GM18870 (cell line): Measurements from ENCODE around the gene TPX2.
A peak's percentile ranks its signal among the peaks of the same experiment; 100 is the strongest.

Source experiments
- ATAC-seq: cut with Tn5 transposase; IDR thresholded peaks from one replicate; pipeline ENCODE4 v1.9.1; 2021; ENCODE audit warnings: moderate library complexity; ENCODE audit not compliant: unreplicated experiment

Gene TPX2, protein sequence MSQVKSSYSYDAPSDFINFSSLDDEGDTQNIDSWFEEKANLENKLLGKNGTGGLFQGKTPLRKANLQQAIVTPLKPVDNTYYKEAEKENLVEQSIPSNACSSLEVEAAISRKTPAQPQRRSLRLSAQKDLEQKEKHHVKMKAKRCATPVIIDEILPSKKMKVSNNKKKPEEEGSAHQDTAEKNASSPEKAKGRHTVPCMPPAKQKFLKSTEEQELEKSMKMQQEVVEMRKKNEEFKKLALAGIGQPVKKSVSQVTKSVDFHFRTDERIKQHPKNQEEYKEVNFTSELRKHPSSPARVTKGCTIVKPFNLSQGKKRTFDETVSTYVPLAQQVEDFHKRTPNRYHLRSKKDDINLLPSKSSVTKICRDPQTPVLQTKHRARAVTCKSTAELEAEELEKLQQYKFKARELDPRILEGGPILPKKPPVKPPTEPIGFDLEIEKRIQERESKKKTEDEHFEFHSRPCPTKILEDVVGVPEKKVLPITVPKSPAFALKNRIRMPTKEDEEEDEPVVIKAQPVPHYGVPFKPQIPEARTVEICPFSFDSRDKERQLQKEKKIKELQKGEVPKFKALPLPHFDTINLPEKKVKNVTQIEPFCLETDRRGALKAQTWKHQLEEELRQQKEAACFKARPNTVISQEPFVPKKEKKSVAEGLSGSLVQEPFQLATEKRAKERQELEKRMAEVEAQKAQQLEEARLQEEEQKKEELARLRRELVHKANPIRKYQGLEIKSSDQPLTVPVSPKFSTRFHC

DNA sequence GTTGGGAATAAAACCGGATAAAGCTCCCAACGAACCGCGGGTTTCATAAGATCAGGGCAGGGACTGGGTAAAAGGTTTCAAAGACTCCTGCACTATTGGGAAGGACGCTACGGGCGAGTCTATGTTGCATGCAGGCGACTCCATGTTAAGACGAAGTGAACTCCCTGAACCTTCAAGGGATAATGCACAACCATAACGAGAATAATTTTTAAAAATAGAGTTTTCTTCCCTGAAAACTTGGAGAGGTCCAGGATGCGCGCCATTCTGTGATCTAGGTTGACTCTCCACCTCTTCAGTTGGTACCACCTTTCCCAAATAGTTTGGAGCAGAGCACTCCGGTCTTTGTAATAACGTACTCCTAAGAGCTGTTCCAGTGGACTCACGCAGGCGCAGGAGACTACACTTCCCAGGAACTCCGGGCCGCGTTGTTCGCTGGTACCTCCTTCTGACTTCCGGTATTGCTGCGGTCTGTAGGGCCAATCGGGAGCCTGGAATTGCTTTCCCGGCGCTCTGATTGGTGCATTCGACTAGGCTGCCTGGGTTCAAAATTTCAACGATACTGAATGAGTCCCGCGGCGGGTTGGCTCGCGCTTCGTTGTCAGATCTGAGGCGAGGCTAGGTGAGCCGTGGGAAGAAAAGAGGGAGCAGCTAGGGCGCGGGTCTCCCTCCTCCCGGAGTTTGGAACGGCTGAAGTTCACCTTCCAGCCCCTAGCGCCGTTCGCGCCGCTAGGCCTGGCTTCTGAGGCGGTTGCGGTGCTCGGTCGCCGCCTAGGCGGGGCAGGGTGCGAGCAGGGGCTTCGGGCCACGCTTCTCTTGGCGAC, at the start of gene TPX2:
TPX2 (plus strand) TSS at position 562 of the 821 bp plus-strand sequence. CDS start 18,187 bp downstream, outside the sequence.
- peak; percentile 89 for ATAC-seq

DNA sequence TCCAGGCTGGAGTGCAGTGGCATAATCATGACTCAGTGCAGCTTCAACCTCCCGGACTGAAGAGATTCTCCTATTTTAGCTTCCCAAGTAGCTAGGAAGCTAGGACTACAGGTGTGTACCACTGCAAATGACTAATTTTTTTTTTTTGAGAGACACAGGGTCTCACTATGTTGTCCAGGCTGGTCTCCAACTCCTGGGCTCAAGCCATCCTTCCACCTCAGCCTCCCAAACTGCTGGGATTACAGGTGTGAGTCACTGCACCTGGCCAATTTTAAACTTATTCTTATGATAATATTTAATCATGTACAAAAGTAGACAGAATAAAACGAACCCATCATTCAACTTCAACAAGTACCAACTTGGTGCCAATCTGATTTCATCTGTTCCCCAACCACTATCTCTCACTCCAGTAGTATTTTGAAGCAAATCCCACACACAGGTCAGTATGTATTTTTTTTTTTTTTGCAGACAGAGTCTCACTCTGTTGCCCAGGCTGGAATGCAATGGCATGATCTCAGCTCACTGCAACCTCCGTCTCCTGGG, 48.9 kb upstream of the TPX2 start:
- ATAC-seq, result no peak

DNA sequence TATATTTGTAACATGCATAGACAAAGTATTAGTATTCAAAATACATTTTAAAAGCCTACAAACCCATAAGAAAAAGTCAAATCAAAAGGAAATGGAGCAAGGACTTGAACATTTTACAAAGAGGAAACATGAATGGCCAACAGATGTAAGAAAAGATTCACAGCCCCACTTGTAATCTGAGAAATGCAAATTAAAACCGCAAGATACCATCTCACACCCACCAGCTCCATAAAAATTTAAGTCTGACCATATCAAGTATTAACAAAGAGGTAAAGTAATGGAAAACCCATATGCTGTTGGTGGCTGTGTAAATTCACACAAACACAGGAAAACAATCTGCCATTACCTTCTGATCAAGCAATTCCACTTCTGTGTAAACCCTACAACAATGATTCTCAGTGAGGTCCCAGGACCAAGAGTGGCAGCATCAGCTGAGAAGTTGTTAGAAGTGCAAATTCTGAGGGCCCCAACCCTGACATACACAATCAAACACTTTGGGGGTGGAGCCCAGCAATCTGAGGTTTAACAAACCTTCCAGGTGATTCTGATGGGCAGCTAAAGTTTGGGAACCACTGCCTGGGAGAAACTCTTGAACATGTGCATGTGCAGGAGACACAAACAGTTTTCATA, 47.3 kb upstream of the TPX2 start:
- peak; percentile 51 for ATAC-seq

DNA sequence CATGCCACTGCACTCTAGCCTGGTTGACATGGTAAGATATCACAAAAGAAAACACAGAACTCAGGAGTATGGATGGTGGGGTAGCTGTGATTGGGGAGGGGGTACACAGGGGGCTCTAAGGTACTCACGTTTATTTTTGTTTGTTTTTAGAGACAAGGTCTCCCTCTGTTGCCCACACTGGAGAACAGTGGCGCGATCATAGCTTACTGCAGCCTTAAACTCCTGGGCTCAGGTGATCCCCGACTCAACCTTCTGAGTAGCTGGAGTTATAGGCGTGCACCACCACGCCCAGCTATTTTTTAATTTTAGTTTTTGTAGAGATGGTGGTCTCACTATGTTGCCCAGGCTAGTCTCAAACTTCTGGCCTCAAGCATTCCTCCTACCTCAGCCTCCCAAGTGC, 45.7 kb upstream of the TPX2 start:
- ATAC-seq, result no peak

DNA sequence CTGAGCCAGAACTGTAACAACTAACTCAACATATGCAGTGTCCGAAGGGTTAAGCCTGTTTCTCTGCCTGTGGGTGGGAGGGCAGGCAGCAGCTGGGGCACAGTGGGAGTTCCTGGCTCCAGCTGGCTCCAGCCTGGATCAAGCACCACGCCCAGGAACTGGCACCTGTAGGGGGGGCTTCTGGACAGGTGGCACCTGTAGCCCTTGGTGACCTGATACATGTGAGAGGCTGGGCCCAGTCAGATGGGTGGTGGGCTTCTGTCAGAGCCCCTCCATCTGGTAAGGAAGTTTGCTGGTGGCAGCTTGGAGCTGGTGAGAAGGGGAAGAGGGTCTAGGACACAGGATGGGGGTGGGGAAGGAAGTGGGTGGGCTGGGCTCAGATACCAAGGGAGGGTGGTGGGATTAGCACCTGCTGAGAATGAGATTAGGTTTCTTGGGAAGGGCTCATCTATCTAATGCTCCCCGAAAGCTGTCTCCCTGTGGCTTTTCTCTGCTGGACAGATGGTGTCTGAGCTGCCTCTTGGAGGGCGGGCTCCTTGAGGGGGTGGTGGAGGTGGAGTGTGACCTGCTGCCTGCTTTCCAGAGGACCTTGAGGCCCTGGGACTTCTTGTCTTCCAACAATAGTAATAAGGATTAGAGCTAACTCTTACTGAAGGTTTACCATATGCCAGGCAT, 45.0 kb upstream of the TPX2 start:
- ATAC-seq, result no peak

DNA sequence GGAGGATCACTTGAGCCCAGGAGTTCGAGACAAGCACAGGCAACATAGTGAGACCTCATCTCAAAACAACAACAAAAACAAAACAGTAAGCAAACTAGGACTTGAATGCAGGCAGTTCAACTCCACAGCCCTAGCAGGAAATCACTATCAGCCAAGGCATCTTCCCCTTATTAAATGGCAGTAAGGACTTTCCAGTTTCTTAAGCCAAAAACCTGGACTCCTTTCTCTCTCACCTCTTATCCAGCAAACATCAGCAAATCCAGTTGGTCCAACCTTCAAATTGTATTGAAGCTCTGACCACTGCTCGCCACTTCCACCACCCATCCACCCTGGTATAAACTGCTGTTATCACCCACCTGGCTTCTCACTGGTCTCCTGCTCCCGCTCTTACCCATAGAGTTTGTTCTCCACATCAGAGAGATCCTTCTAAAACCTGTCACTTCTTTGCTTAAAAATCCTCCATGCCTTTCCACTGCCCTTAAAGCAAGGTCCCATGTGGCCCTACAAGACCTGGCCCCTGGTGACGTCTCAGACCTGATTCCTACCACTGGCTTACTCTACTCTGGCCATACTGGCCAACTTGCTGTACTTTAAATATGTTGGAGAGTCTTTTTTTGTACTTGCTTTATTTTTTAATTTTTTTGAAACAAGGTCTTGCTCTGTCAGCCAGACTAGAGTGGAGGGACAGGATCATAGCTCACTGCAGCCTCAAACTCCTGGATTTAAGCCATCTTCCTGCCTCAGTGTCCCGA, 44.1 kb upstream of the TPX2 start:
- no peak for ATAC-seq

DNA sequence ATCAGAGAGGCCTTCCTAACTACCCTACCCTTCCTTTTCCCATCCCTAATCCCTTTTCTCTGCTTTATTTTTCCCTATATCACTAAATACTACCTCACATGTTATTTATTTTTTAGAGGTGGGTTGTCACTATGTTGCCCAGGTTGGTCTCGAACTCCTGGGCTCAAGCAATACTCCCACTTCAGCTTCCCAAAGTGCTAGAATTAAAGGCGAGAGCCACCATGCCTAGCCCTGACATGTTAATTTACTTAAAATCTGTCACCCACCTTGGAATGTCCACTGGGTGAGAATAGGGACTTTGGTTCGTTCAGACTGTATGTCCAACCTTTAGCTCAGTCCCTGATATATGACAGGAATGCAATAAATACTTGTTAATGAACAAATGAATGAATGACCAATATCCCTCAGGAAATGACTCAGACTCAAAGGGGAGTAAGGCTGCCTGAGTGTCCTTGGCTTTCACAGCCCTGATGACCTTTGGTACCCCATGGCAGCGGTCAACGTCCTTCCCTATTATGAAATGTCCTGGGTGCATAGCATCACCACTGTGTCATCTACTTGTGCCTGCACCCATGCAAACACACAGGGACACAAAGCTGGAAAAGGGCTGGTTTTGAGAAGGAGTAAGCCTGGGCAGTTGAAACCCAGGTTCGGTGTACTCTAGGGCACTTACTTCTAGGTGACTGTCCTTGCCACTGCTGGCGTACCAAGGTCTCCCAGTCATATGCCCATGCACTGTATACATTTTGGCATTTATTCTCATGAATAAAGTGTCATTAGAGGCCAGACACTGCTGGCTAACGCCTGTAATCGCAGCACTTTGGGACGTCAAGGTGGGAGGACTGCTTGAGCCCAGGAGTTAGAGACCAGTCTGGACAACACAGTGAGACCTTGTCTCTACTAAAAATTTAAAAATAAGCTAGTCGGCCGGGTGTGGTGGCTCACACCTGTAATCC, 43.0 kb upstream of the TPX2 start:
- ATAC-seq, result no peak

DNA sequence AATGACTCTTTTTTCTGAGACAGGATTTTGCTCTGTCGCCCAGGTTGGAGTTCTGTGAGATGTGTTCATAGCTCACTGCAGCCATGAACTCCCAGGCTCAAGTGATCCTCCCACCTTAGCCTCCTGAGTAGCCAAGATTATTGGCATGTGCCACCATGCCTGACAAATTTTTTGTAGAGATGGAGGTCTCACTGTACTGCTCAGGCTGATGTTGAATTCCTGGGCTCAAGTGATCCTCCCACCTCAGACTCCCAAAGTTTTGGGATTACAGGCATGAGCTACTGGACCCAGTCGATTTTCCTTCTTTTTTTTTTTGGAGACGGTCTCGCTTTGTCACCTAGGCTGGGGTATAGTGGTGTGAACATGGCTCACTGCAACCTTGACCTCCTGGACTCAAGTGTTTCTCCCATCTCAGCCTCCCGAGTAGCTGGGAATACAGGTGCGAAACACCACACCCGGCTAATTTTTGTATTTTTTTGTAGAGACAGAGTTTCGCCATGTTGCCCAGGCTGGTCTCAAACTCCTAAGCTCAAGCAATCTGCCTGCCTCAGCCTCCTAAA, 40.8 kb upstream of the TPX2 start:
- no peak for ATAC-seq

DNA sequence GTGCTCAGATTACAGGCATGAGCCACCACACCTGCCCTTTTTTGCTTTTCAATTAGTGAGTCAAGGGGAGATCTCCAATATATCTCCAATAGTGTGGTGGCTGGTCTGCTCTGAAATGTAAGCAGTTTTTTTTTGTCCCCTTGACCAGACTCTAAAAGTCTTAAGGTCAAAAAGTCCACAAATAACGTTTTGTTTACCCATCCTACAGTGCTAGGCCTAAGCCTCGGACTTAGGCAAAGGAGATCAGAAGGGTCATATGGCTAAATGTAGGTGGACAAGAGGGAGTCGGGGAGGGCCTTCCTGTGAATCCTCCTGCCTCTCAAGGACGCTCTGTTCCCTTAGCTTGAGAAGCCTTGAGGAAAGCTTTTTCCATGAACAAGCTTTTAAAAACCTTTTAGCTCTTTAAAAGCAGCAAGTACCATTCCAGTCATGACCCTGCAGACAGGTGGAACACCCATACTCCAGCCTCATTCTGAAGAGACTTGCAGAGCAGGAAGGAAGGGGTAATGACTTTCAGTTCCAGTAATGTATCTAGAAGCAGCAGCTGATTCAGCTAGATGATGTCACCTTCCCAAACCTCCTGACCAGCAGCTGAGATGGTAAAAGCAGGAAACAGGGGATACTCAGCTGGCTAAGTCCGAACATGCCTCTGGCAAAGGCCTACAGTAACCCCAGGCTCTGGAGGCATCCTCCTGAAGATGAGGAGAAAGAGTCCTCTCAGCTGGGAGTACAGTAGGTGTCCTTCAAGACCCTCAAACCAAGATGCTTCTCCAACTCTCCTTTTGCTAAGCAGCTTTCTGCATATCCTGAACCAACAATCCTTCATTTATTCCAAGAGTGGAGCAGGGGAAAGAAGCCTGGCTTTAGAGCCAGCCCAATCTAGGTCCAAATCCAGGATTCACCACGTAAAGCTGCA, 40.0 kb upstream of the TPX2 start:
- peak; percentile 96 for ATAC-seq

DNA sequence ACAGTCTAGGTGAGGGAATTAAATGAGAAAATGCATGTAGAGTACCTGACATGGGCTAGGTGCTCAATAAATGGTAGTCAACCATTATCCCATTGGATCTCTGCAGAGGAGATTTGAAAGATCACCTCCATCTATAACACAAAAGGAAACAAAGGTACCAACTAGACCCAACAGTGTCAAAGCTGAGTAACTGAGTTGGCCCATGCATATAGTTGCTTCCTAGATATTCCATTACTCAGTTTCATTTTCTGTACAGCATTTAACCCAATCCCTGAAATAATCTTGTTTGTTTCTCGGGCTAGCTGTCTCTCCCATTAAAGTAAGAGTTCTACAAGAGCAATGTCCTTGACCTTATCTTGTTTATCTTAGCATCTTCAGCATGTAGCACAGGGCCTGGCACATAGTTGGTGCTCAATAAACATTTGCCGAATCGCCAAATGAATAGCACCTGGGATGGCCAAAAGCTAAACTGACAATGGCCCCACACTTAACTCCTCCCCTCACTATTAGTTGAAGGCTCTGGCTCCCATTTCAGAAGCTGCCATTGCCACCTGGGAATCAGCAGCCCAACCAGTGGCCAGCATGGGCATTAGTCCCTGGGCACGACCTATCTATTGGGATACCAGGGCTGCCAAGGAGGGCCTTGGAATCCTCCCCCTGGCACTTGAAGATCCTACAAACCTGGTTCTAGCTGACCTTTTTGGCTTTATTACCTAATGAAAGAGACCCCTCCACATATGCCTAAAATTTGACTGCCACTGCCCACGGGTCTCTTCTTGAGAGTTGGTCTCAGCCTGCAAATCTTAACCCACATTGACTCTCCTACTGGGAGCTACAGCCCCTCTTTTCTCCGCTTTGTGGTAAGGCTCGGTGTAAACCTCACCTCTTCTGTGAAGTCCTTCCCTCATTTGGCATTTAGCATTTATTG, 39.0 kb upstream of the TPX2 start:
- ATAC-seq, result no peak

DNA sequence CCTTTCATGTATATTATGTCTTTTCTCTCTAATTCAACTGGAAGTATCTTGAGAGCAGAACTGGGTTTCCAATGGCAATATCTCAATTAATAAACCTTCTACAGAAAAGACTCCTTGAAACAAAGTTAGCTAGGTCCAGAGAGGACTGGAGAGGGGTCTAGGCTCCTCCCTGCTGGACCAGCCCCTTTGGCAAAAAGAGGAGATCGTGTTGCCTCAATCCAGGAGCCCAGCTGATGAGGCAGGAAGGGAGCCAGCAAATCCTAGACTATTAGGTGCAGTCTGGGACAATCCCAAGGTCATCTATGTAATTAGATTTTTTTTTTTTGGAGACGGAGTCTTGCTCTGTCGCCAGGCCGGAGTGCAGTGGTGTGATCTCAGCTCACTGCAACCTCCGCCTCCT, 38.3 kb upstream of the TPX2 start:
- no peak for ATAC-seq

DNA sequence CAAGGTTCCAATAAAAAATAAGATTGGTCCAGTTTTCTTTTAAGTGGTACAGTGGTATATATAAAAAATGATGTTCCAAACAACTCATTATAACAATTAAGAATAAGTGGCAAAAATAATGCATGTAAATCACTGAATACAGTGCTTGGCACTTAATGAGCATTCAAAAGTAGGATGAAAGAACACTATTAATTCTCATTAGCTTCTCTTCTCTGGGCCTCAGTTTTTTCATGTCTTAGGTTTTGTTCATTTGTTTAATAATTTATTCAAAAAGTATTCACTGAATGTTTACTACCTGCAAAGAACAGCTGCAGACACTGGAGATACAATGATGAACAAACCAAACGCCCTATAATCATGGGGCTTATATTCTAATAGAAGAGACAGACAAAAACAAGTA, 37.5 kb upstream of the TPX2 start:
- no peak for ATAC-seq

DNA sequence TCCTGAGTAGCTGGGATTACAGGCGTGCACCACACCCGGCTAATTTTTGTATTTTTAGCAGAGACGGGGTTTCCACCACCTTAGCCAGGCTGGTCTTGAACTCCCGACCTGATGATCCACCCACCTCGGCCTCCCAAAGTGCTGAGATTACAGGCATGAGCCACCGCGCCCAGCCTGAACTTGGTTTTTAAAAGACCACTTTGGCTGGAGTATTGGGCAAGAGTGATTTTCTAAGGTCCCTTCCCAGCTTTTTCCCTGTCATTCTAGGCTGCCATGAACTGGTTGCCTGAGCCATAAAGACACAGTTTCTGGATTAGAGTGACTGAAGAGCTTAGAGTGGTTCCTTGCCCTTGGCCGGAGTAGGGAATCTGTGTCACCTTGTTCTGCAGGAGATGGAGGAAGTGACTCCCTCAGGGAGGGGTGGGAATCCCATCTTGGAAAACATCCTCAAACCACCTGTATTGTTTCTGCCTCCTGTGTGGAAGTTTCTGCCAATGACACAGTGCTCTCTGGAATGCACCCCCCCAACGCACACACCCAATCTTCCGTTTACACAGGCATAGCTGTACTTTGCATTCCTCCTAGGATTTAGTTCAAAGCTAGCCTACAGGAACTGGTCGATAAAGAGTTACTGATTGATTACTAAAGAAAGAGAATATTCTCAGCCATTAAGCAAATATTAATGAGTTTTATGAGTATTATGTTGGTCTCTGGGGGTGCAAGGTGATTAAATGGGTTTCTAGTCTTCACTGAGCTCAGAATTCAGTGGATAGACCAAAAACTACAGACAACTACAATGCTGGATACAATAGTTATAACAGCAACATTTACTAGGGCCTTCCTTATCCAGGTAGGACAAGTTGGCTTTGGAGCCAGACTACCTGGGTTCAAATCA, 34.6 kb upstream of the TPX2 start:
- no peak for ATAC-seq

DNA sequence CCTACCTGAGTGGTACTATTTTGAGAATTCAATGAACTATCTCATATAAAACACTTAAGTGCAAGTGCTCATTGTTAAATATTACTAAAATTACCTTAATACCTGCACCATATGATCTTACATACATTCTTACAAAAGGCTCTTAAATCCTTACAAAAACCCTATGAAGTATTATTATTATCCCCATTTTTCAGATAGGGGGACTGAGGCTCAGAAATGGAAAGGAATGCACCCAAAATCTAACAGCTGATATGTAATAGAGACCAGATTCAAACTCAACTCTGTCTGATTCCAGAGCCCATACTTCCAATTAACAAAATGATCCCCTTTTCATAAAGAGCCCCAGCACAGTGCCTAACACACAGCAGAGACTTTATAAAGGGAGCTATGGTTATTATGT, 33.9 kb upstream of the TPX2 start:
- no peak for ATAC-seq
